ENCODE results near the gene CCDC171.
"Not testable (repeated sequence)": the region's sequence is repeated elsewhere in the genome, so short reads cannot be mapped to it uniquely, and the experiment has no call there.

Gene CCDC171

GRCh38 chr9:15769547-15769946, 216.7 kb downstream of the CCDC171 start:
- DNase-seq: no peak

- no peak for DNase-seq
These were observed 226.0 kb downstream of the CCDC171 start for GRCh38 chr9:15778861-15779260.

- DNase-seq: no peak
These were observed 229.3 kb downstream of the CCDC171 start for GRCh38 chr9:15782106-15782505.

DNA sequence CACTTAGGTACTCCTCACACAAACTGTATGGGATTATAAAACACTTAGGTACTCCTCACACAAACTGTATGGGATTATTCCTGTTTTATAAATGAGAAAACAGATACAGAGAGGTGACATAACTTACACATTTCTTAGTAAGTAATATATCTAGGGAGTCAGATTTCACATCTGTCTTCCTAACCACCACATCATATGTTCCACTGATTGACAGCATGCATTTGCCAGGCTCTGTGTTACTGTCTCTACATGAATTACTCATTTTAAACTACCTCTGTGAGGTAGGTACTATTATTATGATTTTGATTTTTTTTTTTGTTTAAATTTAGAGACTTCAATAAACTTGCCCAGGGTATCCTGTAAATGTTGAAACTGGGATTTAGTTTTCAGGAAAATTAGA, 232.7 kb downstream of the CCDC171 start:
- DNase-seq: no peak

DNA sequence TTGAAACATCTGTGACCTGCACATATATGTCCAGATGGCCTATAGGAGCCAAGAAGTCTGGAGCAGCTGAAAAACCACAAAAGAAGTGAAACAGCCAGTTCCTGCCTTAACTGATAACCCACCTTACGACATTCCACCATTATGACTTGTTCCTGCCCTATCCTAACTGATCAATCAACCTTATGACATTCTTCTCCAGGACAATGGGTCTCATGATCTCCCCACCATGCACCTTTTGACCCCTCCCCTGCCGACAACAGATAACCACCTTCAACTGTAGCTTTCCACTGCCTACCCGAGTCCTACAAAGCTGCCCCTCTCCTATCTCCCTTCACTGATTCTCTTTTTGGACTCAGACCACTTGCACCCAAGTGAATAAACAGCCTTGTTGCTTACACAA, 233.8 kb downstream of the CCDC171 start:
- DNase-seq: no peak

GRCh38 chr9:15810219-15810899, 257.5 kb downstream of the CCDC171 start:
- DNase-seq: not testable (repeated sequence)

DNA sequence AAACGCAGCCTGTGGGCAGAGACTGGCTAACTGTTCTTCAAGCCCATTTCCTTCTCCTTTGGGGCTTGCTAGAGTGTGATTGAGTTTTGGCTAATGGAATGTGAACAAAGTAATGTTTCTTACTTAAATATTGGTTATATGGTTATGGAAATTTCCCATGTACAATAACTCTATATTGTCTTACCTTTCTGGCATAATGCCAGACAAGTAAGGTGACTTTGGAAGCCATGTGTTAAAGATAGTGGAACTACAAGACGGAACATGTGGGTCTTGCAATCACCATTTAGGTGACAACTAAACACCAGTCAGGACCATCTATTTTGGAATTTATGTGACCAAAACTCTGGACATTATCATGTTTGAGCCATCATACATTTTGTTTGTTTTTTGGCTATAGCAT, 260.2 kb downstream of the CCDC171 start:
- DNase-seq: no peak

GRCh38 chr9:15824310-15824709, 271.5 kb downstream of the CCDC171 start:
- DNase-seq: no peak

DNA sequence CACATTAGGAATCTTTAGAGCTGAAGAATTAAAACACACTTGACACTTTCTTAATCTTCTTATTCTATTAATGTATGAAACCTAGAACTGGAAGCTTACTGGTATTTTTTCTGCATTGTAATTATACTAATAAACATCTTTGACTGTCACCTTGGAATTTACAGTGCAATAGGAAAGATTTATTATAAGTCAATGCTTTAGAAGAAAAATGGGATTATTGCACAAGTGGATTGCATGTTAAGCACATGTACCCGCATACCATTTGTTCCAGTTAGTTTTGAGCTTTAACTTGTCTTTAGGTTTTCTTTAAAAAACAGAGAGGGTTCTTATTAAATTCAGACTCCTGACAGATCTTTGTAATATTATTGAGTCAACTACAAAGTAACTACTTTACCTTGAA, 278.5 kb downstream of the CCDC171 start:
- no peak for DNase-seq

DNA sequence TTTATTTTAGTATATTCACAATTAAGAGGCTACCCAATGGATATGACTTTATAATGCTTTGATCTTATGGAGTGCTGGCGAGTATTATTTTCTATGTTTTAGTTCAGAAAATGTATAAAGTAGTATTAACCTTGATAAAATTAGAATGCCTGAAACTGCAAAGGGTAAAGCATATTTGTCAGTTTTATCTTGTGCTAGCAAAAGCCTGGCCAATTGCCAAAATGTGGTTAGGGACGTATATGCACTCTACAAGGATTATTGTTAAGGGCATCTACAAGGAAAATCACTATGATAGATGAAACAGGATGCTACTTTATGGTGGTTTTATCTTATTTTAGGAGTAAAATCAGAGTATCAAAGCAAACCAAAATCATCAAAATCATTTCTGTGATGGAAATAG, 281.7 kb downstream of the CCDC171 start:
- DNase-seq: no peak

GRCh38 chr9:15837079-15837679, 284.3 kb downstream of the CCDC171 start:
- DNase-seq: no peak

GRCh38 chr9:15842051-15842450, 289.2 kb downstream of the CCDC171 start:
- no peak for DNase-seq

GRCh38 chr9:15843316-15843715, 290.5 kb downstream of the CCDC171 start:
- DNase-seq: no peak

- DNase-seq: no peak
These were observed 291.1 kb downstream of the CCDC171 start for GRCh38 chr9:15843931-15844330.

DNA sequence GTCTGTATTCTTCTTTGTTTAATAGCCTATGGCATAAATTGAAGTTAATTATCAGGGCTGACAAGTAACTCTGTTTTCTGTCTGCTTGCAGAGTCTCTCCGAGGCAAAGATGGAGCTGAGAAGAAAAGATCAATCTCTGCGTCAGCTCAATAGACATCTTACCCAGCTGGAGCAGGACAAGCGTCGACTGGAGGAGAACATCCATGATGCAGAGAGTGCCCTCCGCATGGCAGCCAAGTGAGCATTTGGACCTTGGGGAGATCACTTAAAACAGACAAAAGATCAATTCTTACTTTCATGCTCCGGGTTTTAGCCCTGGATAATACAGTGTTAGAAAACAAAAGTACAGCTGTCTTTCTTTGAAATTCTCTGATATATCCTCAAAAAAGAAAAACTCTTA, 293.8 kb downstream of the CCDC171 start:
- DNase-seq: no peak

GRCh38 chr9:15849871-15850270, 297.0 kb downstream of the CCDC171 start:
- no peak for DNase-seq

- DNase-seq: no peak
These were observed 298.9 kb downstream of the CCDC171 start for GRCh38 chr9:15851766-15852165.

DNA sequence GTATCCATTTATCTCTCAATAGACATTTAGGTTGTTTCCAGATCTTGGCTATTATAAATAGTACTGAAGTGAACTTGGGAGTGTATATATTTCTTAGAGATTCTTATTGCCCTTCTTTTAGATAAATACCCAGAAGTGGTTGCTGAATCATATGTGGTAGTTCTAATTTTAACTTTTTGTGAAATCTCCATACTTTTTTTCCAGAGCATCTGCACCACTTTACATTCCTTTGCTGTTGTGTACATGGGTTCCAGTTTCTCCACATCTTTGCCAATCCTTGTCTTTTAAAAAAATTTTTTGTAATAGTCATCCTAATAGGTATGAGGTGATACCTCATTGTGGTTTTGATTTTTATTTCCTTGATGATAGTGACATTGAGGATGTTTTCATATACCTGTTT, 303.7 kb downstream of the CCDC171 start:
- DNase-seq: no peak

DNA sequence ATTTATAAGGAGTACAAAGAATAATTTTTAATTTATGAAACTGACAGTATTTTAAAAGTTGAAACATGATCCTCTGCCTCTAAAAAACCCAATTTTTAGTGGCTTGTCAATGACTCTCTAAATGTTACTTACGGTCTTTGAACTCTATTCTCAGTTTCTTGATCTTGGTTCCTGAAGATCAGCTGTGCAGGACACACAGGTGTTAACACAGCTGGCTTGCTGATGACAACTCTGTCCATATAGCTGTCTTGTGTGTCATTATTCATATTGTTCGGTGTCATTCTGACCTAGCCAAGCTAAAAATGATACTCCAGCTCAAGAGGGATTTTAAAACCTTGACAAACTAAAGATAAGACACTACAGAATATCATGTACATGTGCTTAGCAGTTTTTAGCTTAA, 314.5 kb downstream of the CCDC171 start:
- DNase-seq: no peak

DNA sequence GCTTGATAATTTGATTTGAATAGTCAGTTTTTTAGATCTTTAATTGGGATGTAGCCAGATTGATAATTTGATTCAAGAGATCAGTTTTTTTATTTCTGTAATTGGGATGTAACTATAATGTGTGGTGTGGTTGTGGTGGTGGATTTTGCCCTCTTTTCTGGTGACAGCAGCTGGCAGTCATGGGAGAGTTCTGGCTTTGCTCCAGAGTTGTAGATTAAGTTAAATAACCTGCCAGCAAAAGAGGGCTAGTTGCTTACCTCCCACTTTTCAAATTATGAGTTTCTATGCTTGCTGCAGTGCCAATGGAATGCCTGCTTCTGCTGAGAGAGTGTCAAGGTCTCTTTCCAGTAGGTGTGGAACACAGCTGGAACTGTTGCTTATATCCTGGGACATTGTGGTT, 315.1 kb downstream of the CCDC171 start:
- no peak for DNase-seq

GRCh38 chr9:15873573-15874177, 320.8 kb downstream of the CCDC171 start:
- no peak for DNase-seq

- no peak for DNase-seq
These were observed 329.5 kb downstream of the CCDC171 start for GRCh38 chr9:15882328-15882727.

DNA sequence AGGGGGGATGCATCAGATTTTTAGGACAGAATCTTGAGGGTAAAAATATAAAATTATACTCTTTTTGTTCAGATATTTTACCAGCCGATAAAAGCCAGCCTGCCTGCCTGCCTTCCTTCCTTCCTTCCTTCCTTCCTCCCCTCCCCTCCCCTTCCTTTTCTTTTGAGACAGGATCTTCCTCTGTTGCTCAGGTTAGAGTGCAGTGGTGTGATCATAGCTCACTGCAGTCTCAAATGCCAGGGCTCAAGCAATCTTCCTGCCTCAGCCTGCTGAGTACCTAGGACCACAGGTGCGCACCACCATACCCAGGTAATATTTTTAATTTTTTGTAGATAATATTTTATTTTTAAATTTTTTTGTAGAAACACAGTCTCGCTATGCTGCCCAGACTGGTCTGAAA, 330.0 kb downstream of the CCDC171 start:
- no peak for DNase-seq

DNA sequence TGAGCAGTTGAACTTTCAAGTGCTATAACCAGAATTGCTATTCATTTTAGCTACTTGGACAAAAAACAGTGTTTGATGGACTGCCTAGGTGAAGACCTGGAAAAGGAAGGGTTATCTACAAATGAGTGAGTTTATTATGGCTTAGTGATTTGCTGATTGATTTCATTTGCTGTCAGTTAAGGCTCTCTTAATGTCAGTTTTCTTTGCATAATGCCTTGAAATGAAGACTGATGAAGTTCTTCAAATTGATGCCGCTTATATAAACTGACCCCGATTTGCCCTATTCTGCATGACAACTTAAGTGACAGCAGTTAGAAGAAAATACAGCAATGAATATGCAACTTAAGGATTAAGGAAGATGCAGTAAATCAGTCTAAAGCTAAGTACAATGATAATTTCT, 332.6 kb downstream of the CCDC171 start:
- DNase-seq: no peak

DNA sequence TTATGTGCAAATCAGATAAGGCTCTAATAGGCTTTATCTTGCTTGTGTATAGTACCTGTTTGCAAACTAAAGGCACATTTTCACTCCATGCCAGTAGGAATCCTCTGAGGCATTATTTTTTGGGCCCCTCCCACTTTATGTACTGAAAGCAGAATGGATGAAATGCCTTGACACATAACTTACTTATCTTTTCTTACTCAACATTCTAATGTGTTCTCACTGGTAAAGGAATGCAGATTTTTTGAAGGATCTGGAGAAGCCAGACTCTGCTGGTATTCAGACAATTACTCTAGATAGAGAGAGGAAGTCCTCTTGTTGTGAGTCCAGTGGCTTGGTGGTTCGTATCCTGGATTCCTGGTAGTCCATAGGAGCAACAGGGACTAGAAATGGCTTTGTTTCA, 336.7 kb downstream of the CCDC171 start:
- no peak for DNase-seq

Data from NCI-H1417 treated with DMSO at 0.1 percent for 48 hours (cell line).